Activated T-helper 17 cell treated with anti-CD3 and anti-CD28 coated beads, Interleukin-2, amount 50 U/mL, for 72 hours (primary cell): ENCODE measurements around the gene OSBPL9. TPM values are rescaled to one million over a fixed set of nuclear protein-coding genes. Genes with fewer than 3 reads are reported as not detected.
"Not testable (repeated sequence)": the region's sequence is repeated elsewhere in the genome, so short reads cannot be mapped to it uniquely, and the experiment has no call there.

Source experiments
- ATAC-seq: fragments of 150-1000 bp; cut with Tn5 transposase; replicated peaks from 2 replicates; pipeline ENCODE4 v1.10.0; 2021; ENCODE audit warnings: mild to moderate bottlenecking, moderate library complexity
- H3K27ac Mint-ChIP-seq: one replicate; pipeline ENCODE4 v1.8.0; 2022; ENCODE audit warnings: mixed read lengths
- H3K27me3 Mint-ChIP-seq: one replicate; pipeline ENCODE4 v1.8.0; 2022; ENCODE audit warnings: mixed read lengths
- H3K36me3 Mint-ChIP-seq: one replicate; pipeline ENCODE4 v1.8.0; 2022; ENCODE audit warnings: low read depth, mild to moderate bottlenecking, mixed read lengths
- H3K4me1 Mint-ChIP-seq: one replicate; pipeline ENCODE4 v1.8.0; 2022; ENCODE audit warnings: mixed read lengths
- H3K4me3 Mint-ChIP-seq: one replicate; pipeline ENCODE4 v1.8.0; 2022; ENCODE audit warnings: mild to moderate bottlenecking, mixed read lengths
- H3K9me3 Mint-ChIP-seq: one replicate; pipeline ENCODE4 v1.8.0; 2022; ENCODE audit warnings: mixed read lengths
- total RNA-seq, 2 donors: library from RNA; stranded (reverse); gene quantifications; one replicate each; pipeline ENCODE4 v1.2.3, GENCODE V29; 2022

The OSBPL9 gene
- total RNA-seq, 2 donors from 2014 or later, result 42.9 to 47.6 TPM

- Mint-ChIP-seq H3K36me3 (no peaks in the 10 kb centered on the region), H3K9me3 (no peaks in the 10 kb centered on the region), H3K4me3 (no peak overlapping the region), H3K27ac (no peak overlapping the region), H3K4me1 (peaks cover 5% of the 10 kb centered on the region), H3K27me3 (no peaks in the 10 kb centered on the region)
- ATAC-seq, result no peak
Measured at GRCh38 chr1:51675177-51675780, 58.4 kb downstream of the OSBPL9 start.

- Mint-ChIP-seq H3K4me3 (no peak overlapping the region), H3K27ac (peak overlapping the region; percentile 74), H3K9me3 (no peaks in the 10 kb centered on the region), H3K4me1 (peaks cover 5% of the 10 kb centered on the region), H3K36me3 (no peaks in the 10 kb centered on the region), H3K27me3 (no peaks in the 10 kb centered on the region)
- peak; percentile 100 for ATAC-seq
Measured at GRCh38 chr1:51679435-51679834, 62.5 kb downstream of the OSBPL9 start.

- Mint-ChIP-seq H3K36me3 (no peaks in the 10 kb centered on the region), H3K27me3 (no peaks in the 10 kb centered on the region), H3K4me1 (peaks cover 13% of the 10 kb centered on the region), H3K27ac (no peak overlapping the region), H3K9me3 (no peaks in the 10 kb centered on the region), H3K4me3 (no peak overlapping the region)
- ATAC-seq, result no peak
Measured at GRCh38 chr1:51684776-51685175, 67.9 kb downstream of the OSBPL9 start.

GRCh38 chr1:51686450-51686849, 69.6 kb downstream of the OSBPL9 start:
- ATAC-seq, result peak; percentile 97
- Mint-ChIP-seq H3K27ac (peak overlapping the region; percentile 24), H3K9me3 (no peaks in the 10 kb centered on the region), H3K4me1 (peaks cover 14% of the 10 kb centered on the region), H3K4me3 (no peak overlapping the region), H3K27me3 (no peaks in the 10 kb centered on the region), H3K36me3 (no peaks in the 10 kb centered on the region)

GRCh38 chr1:51689075-51689440, 72.2 kb downstream of the OSBPL9 start:
- Mint-ChIP-seq H3K27me3 (no peaks in the 10 kb centered on the region), H3K27ac (no peak overlapping the region), H3K4me1 (peaks cover 14% of the 10 kb centered on the region), H3K36me3 (no peaks in the 10 kb centered on the region), H3K4me3 (no peak overlapping the region), H3K9me3 (no peaks in the 10 kb centered on the region)
- ATAC-seq, result no peak

- Mint-ChIP-seq H3K27me3 (no peaks in the 10 kb centered on the region), H3K27ac (no peak overlapping the region), H3K4me1 (peaks cover 14% of the 10 kb centered on the region), H3K9me3 (no peaks in the 10 kb centered on the region), H3K4me3 (no peak overlapping the region), H3K36me3 (no peaks in the 10 kb centered on the region)
- no peak for ATAC-seq
Measured at GRCh38 chr1:51689643-51690042, 72.8 kb downstream of the OSBPL9 start.

- no peak for ATAC-seq
- Mint-ChIP-seq H3K9me3 (no peaks in the 10 kb centered on the region), H3K4me1 (peaks cover 14% of the 10 kb centered on the region), H3K27me3 (no peaks in the 10 kb centered on the region), H3K4me3 (no peak overlapping the region), H3K27ac (no peak overlapping the region), H3K36me3 (no peaks in the 10 kb centered on the region)
Measured at GRCh38 chr1:51690285-51690961, 73.5 kb downstream of the OSBPL9 start.

GRCh38 chr1:51691920-51692319, 75.0 kb downstream of the OSBPL9 start:
- no peak overlapping the region for H3K4me3 Mint-ChIP-seq
- H3K27ac Mint-ChIP-seq, result no peak overlapping the region
- peaks cover 8% of the 10 kb centered on the region for H3K4me1 Mint-ChIP-seq
- no peaks in the 10 kb centered on the region for H3K9me3 Mint-ChIP-seq
- ATAC-seq, result no peak
- no peaks in the 10 kb centered on the region for H3K36me3 Mint-ChIP-seq
- H3K27me3 Mint-ChIP-seq, result no peaks in the 10 kb centered on the region

GRCh38 chr1:51693419-51694155, 76.7 kb downstream of the OSBPL9 start:
- no peak for ATAC-seq
- Mint-ChIP-seq H3K4me1 (peaks cover 8% of the 10 kb centered on the region), H3K27me3 (no peaks in the 10 kb centered on the region), H3K4me3 (no peak overlapping the region), H3K36me3 (no peaks in the 10 kb centered on the region), H3K27ac (no peak overlapping the region), H3K9me3 (no peaks in the 10 kb centered on the region)

GRCh38 chr1:51697166-51697565, 80.3 kb downstream of the OSBPL9 start:
- no peaks in the 10 kb centered on the region for H3K27me3 Mint-ChIP-seq
- no peaks in the 10 kb centered on the region for H3K36me3 Mint-ChIP-seq
- peaks cover 4% of the 10 kb centered on the region for H3K4me1 Mint-ChIP-seq
- H3K9me3 Mint-ChIP-seq, result no peaks in the 10 kb centered on the region
- no peak overlapping the region for H3K4me3 Mint-ChIP-seq
- no peak for ATAC-seq
- H3K27ac Mint-ChIP-seq, result no peak overlapping the region

GRCh38 chr1:51699391-51699790, 82.5 kb downstream of the OSBPL9 start:
- H3K4me1 Mint-ChIP-seq, result peaks cover 4% of the 10 kb centered on the region
- ATAC-seq, result no peak
- H3K36me3 Mint-ChIP-seq, result no peaks in the 10 kb centered on the region
- no peak overlapping the region for H3K4me3 Mint-ChIP-seq
- no peaks in the 10 kb centered on the region for H3K9me3 Mint-ChIP-seq
- no peaks in the 10 kb centered on the region for H3K27me3 Mint-ChIP-seq
- no peak overlapping the region for H3K27ac Mint-ChIP-seq

- not testable (repeated sequence) for ATAC-seq, H3K27me3 Mint-ChIP-seq, H3K36me3 Mint-ChIP-seq, H3K27ac Mint-ChIP-seq, H3K9me3 Mint-ChIP-seq, H3K4me3 Mint-ChIP-seq, H3K4me1 Mint-ChIP-seq
Measured at GRCh38 chr1:51701782-51702181, 84.9 kb downstream of the OSBPL9 start.

- H3K27ac Mint-ChIP-seq, ATAC-seq, H3K4me1 Mint-ChIP-seq, H3K27me3 Mint-ChIP-seq, H3K4me3 Mint-ChIP-seq, H3K36me3 Mint-ChIP-seq, H3K9me3 Mint-ChIP-seq: not testable (repeated sequence)
Measured at GRCh38 chr1:51702220-51702619, 85.3 kb downstream of the OSBPL9 start.

GRCh38 chr1:51705035-51705434, 88.1 kb downstream of the OSBPL9 start:
- ATAC-seq, result no peak
- Mint-ChIP-seq H3K36me3 (no peaks in the 10 kb centered on the region), H3K4me1 (peaks cover 3% of the 10 kb centered on the region), H3K27ac (no peak overlapping the region), H3K9me3 (no peaks in the 10 kb centered on the region), H3K27me3 (no peaks in the 10 kb centered on the region), H3K4me3 (no peak overlapping the region)
